GM21737 (cell line): ENCODE measurements around the gene IFRD1.

Source experiments
- ATAC-seq: cut with Tn5 transposase; IDR thresholded peaks from one replicate; pipeline ENCODE4 v1.9.1; 2021; ENCODE audit warnings: mild to moderate bottlenecking, moderate library complexity; ENCODE audit not compliant: unreplicated experiment

The IFRD1 gene

GRCh38 chr7:112485766-112486165 lies 35.5 kb downstream of the IFRD1 start:
- no peak for ATAC-seq

- no peak for ATAC-seq
Measured at GRCh38 chr7:112487457-112488263, 37.4 kb downstream of the IFRD1 start.

DNA sequence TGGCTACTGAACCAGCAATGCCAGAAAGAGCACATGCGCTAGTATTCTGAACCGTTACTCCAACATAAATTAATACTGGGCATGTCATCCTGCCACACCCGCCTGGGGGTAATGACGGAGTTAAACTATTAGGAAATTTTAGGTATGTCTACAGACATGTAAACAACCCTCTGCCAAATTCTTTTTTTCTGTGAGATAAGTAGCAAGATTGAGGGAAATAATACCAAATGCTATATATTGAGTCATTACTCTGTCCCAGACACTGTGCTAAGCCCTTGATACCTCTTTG lies 37.9 kb downstream of the IFRD1 start:
- no peak for ATAC-seq

DNA sequence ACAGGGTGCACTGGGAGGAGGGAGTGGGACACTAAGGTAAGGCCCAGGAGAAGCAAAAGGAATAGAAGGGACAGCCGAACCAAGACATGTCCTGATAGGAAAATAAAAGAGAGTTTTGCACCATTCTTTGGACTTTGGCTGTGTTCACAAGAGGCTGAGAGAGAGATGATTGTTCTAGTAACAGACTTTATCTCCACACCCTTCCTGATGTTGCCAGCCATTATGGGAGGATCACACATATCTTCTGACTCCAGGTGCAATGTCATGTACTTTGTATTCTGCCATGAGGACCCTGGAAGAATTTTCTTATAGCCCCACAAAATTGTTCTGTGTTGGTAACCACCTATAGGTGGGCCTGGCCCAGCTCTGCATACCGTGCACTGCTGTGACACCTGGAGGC lies 41.9 kb downstream of the IFRD1 start:
- ATAC-seq, result no peak

GRCh38 chr7:112494656-112495055 lies 44.4 kb downstream of the IFRD1 start:
- no peak for ATAC-seq

DNA sequence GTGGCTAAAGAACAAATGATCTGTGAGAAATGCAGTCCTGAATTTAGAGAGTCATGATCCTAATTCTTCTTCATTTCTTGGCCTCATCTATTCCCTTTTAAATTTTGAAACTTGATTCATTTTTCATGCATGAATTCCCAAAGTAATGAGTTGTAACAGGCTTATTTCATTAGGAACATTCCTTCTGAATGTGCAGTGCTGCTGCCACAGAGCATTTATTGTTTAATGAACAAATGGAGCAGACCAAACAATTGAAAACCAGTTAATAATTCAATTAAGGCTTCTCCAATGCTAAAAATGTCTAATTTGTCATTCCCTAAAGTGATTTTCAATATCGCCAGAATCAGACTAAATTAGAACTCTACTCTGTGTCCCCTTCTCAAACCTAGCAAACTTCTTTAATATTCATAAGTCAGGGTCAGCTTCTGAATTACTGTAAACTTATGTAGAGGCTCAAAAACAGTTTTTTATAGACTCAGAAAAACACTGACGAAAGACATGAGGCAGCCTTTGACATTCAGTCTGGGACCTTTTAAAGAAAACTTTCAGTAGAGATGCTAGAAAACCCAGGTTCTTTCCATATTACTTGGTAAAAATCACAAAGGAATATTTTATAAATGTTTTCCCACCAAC lies 45.0 kb downstream of the IFRD1 start:
- ATAC-seq, result no peak

DNA sequence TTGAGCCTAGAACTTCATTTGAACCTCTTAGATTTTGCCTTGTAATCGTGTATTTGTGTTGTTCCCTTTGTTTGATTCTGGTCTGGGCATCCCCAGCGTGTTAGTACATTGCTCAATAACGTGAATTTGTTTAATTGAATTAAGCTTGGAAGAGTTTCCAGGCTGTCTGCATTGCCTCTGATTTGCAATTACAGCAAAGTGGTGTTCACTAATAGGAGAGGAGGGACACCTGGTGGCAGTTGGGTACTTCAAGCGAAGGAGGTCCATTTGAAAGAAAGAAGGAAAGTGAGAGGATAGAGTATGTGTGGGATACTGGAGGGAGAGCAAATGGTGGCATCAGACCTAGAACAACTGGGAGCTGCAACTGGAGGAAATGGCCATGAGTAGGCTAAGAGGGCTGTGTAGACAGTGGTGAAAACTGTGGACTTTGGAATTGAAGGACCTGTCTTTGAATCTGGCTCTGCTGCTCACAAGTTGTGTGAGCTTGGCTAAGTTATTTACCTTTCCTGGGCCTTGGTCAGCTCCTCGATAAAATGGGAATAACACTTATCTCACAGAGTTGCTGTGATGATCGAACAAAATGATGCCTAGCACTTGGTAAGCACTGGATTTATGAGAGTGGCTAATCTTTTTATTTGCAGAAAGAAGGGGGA lies 45.7 kb downstream of the IFRD1 start:
- ATAC-seq, result no peak

GRCh38 chr7:112497481-112497880 lies 47.2 kb downstream of the IFRD1 start:
- ATAC-seq, result peak; percentile 69

DNA sequence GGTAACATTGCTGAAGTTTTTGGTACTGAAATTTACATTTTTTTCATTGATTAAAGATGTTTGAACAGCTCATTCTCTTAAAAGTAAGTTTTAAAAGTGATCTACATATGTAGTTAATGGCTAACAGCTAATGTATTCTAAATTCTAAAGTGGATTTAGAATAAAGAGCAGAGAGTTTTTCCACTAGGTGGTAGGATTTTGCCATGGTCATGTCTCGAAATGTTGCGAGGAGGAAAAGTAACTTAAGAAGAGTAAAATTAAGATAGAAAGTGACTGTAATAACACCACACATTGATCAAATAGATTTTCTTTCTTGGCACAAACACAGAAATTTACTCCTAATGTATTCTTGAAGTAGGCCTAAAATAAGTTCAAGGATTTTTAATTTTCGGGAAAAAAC lies 50.4 kb downstream of the IFRD1 start:
- no peak for ATAC-seq

GRCh38 chr7:112501801-112502503 lies 51.7 kb downstream of the IFRD1 start:
- ATAC-seq, result no peak

DNA sequence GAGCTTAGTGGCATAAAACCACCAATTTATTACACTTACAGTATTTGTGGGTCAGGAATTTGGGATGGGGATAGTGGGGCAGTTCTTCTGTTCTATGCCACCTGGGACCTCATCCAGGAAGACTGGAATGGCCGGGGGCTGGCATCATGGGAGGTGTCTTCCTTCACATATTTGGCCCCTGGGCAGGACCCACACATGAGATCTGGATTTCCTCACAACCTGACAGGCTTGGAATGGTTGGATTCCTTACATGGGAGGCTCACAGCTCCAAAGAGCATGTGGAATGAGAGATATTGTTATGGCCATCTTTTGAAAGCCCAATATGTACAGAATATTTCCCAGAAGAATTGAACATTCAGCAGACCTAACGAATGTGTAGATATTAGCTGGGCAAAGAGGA lies 52.4 kb downstream of the IFRD1 start:
- ATAC-seq, result no peak

GRCh38 chr7:112503361-112503972 lies 53.2 kb downstream of the IFRD1 start:
- ATAC-seq, result no peak

GRCh38 chr7:112504093-112504695 lies 53.9 kb downstream of the IFRD1 start:
- no peak for ATAC-seq

DNA sequence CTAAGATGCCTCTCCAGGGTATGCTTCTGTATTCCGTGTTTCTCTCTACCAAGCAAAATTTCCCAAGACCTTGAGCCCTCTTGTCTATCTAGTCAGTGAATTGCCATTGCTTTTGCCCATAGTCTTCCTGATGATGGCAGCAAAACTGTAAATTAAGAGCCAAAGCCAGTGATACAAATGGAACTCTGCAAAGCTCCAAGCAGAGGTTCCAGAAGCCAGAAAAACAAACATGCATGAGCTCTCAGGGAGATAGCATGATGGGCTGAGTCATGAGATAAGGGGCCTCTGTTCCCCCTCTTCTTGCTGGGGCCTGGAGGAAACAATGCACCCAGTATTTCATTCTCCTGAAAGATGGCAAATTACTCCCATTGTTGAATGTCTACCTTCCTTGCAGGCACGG lies 55.2 kb downstream of the IFRD1 start:
- no peak for ATAC-seq

DNA sequence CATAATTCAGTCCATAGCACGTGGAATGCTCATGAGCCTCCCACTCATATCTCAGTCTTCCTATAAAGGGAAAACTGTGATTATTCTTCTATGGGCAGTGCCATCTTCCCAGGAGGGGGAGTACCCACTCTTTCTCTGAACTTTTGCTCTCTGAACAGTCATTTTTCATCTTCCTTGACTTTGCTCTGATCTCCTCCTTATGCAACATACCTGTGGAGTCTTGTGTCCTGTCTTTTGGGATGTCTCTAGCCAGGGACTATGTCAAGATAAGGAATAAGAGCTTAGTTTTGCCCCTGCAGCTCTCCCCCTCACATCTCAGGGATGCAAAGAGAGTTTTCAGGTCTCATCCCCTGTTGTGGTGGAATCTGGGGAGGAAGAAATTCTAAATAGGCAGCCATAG lies 58.1 kb downstream of the IFRD1 start:
- ATAC-seq, result no peak

- no peak for ATAC-seq
Measured at GRCh38 chr7:112509402-112509801, 59.1 kb downstream of the IFRD1 start.

DNA sequence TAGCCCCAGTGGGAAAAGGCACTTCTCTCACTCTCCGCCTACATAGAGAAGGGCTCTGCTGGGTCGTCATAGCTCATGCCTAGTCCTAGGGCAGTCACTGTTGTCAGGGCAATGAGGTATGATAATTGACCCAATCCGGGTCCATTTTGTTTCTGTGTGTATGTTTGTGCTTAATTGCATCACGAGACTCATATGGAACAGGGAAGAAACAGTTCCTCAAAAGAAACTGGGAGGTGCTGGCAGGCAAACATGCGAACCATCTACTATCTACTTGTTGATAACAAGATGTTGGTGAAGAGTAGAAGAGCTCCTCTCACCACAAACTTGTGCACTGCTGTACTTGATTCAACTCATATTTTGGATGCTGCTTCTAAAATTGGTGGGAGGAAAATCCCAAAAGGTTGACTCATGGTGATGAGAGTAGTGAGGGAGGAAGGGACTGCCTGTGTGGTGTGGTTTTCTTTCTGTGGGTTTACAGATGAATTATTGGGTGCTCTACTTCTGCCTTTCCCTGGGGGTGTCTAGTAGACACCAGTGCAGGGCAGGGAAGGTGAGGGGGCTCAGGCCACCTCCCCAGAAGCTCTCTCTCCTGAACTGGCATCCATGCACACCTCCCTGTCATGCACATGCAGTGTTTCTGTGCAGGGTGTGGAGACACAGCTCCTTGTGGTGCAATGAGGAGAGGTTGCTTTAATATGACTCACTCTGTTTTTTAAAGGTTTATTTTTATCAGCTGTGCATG lies 59.9 kb downstream of the IFRD1 start:
- ATAC-seq, result no peak

GRCh38 chr7:112510743-112511110 lies 60.5 kb downstream of the IFRD1 start:
- ATAC-seq, result no peak

DNA sequence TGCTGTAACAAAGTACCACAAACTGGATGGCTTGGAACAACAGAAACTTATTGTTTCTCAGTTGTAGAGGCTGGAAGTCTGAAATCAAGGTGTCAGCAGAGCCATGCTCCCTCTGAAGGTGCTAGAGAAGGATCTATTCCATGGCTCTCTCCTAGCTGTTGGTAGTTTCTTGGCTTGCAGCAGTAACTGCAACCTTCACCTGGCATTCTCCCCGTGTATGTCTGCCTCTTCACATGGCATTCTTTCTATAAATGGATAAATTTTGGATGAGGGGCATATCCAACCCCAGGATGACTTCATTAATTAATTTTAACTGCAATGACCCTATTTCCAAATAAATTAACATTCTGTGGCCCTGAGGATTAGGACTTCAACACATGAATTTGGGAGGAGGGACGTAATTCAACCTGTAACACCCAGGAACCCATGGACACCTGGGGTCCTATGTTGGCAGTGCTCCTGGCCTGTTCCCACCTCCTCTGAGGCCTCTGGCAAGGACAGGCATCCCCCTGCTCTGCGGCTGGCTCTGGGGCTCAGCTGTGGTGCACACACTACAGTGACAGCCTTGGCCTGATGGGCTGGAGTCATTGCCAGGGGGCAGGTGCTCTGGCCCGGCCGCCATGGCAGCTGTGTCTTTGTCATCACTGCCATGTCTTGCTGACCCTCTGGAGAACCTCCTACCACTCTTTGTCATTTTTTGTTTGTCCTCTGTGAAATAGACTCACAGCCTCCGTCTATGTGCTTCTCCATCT lies 61.4 kb downstream of the IFRD1 start:
- no peak for ATAC-seq
